K562 (cell line): ENCODE data around the gene FGGY. TPM values are rescaled to one million over a fixed set of nuclear protein-coding genes. Genes with fewer than 3 reads are reported as not detected.

ENCODE experiments used
- ATAC-seq: fragments of 200-7000 bp; cut with Tn5 transposase; 3 replicates; pipeline ENCODE4 v1.9.1; 2020; ENCODE audit warnings: moderate library complexity
- BruUV-seq: library from RNA; stranded (reverse); fragments of 400-500 nt; replicated peaks from 2 replicates; lab custom pipeline; 2021; lab: Mats Ljungman, UMichigan
- CTCF ChIA-PET: fragments of 300-600 bp; formaldehyde crosslinking; extraction: SDS; loops from one replicate; lab custom pipeline; 2021; ENCODE audit warnings: low intra/inter-chr PET ratio; lab: Yijun Ruan, JAX
- POLR2A ChIA-PET: fragments of 300-600, 350-650 bp; sonication (Branson Sonifier 250); formaldehyde crosslinking; extraction: SDS; loops from one replicate; lab custom pipeline; 2021; ENCODE audit warnings: antibody characterized with exemption, inconsistent platforms; lab: Yijun Ruan, JAX
- DNase-seq, 4 experiments: peaks; one replicate each; pipeline versions ENCODE4 v3.0.0 to v3.0.0-alpha.2; 2011 to 2018; ENCODE audit warnings: low spot score in 3 of 4, mixed read lengths in 3 of 4; ENCODE audit errors: extremely low read depth in 1 of 4
- FAIRE-seq: peaks from 2 replicates; lab custom pipeline; 2011; peaks lifted over from hg19 to GRCh38; lab: Jason Lieb, UNC
- H2AFZ ChIP-seq: 2 replicates; pipeline ENCODE4 v1.6.0; 2011; ENCODE audit warnings: low read depth, low read length, control low read depth, inconsistent platforms
- H3K27ac ChIP-seq: fragments of 200-600 bp; 3 replicates; pipeline ENCODE4 v1.8.0; 2011; ENCODE audit warnings: low read depth, mild to moderate bottlenecking, control low read depth, inconsistent platforms, low read length, moderate library complexity, mixed read lengths; ENCODE audit errors: extremely low read depth
- H3K27me3 ChIP-seq, 2 experiments: fragments of 300-600 bp in 1 of 2; 2 replicates in 1 of 2; 3 replicates in 1 of 2; pipeline versions ENCODE4 v1.6.0 to v1.8.0; 2011; ENCODE audit warnings: inconsistent platforms in 2 of 2, low read length in 2 of 2, mild to moderate bottlenecking in 1 of 2, mixed read lengths in 1 of 2, moderate library complexity in 1 of 2; ENCODE audit not compliant: control insufficient read depth in 2 of 2, insufficient read depth in 2 of 2
- H3K36me3 ChIP-seq: fragments of 300-600 bp; 3 replicates; pipeline ENCODE4 v1.8.0; 2011; ENCODE audit warnings: mild to moderate bottlenecking, low read length, inconsistent platforms; ENCODE audit not compliant: control insufficient read depth, insufficient read depth
- H3K4me1 ChIP-seq, 2 experiments: fragments of 200-600 bp in 1 of 2; replicated peaks in 1 of 2; 2 replicates in 1 of 2; 3 replicates in 1 of 2; pipeline versions ENCODE4 v1.5.1 to v1.8.0; 2011; ENCODE audit warnings: inconsistent platforms in 2 of 2, low read length in 2 of 2, mild to moderate bottlenecking in 1 of 2, mixed read lengths in 1 of 2, moderate library complexity in 1 of 2; ENCODE audit not compliant: control insufficient read depth in 2 of 2, insufficient read depth in 2 of 2
- H3K4me2 ChIP-seq: 2 replicates; pipeline ENCODE4 v1.6.1; 2011; ENCODE audit warnings: low read length, control low read depth, inconsistent platforms, mixed read lengths; ENCODE audit not compliant: insufficient read depth
- H3K4me3 ChIP-seq: fragments of 200-600 bp; sonication (generic), shearing (Covaris generic); 2 replicates; pipeline ENCODE4 v1.5.1; 2016; ENCODE audit warnings: control low read depth, inconsistent platforms
- H3K79me2 ChIP-seq: fragments of 200-600 bp; 3 replicates; pipeline ENCODE4 v1.8.0; 2011; ENCODE audit warnings: low read length, inconsistent platforms; ENCODE audit not compliant: control insufficient read depth, insufficient read depth
- H3K9ac ChIP-seq, 2 experiments: 2 replicates each; pipeline versions ENCODE4 v1.6.0 to v1.6.1; 2011; ENCODE audit warnings: low read depth in 2 of 2, low read length in 2 of 2, control low read depth in 1 of 2, inconsistent platforms in 1 of 2, mild to moderate bottlenecking in 1 of 2, mixed read lengths in 1 of 2; ENCODE audit not compliant: insufficient read depth in 1 of 2
- H3K9me1 ChIP-seq: one replicate; pipeline ENCODE4 v1.6.0; 2011; ENCODE audit warnings: inconsistent platforms, mild to moderate bottlenecking, low read length, moderate library complexity; ENCODE audit not compliant: control insufficient read depth, insufficient read depth
- H3K9me3 ChIP-seq: replicated peaks from 2 replicates; pipeline ENCODE4 v1.5.1; 2011; ENCODE audit warnings: low read depth, low read length, inconsistent platforms; ENCODE audit not compliant: control insufficient read depth, insufficient read depth
- H4K20me1 ChIP-seq: replicated peaks from 2 replicates; pipeline ENCODE4 v1.6.1; 2011; ENCODE audit warnings: low read length, inconsistent platforms, mixed read lengths; ENCODE audit not compliant: control insufficient read depth, insufficient read depth
- C11orf30 ChIP-seq: fragments of 450-650 bp; IDR thresholded peaks from 2 replicates; pipeline ENCODE4 v1.6.1; 2016; ENCODE audit warnings: low read depth, mild to moderate bottlenecking
- CBFB ChIP-seq: sonication (generic); formaldehyde crosslinking; IDR thresholded peaks from 2 replicates; pipeline ENCODE4 v1.4.0; 2020; ENCODE audit warnings: mild to moderate bottlenecking, missing genetic modification reagents
- CEBPB ChIP-seq: fragments of 450-650 bp; IDR thresholded peaks from 2 replicates; pipeline ENCODE4 v1.6.1; 2016; ENCODE audit warnings: missing genetic modification characterization, missing compliant biosample characterization
- CXXC5 ChIP-seq: fragments of 250-450 bp; sonication (Bioruptor Pico); IDR thresholded peaks from 2 replicates; pipeline ENCODE4 v1.8.0; 2022; ENCODE audit warnings: inconsistent platforms, mild to moderate bottlenecking, moderate library complexity
- DPF2 ChIP-seq: fragments of 450-650 bp; IDR thresholded peaks from 2 replicates; pipeline ENCODE4 v1.6.1; 2016
- ETV1 ChIP-seq: fragments of 450-650 bp; conservative IDR thresholded peaks from 2 replicates; pipeline ENCODE4 v1.6.1; 2016; ENCODE audit warnings: missing genetic modification characterization, control low read depth, low read depth, missing compliant biosample characterization
- GABPA ChIP-seq: fragments of 200-800 bp; sonication (Bioruptor generic); conservative IDR thresholded peaks from 2 replicates; pipeline ENCODE4 v1.6.1; 2016; ENCODE audit warnings: low read depth, missing genetic modification characterization, missing compliant biosample characterization
- GTF2F1 ChIP-seq: IDR thresholded peaks from 2 replicates; pipeline ENCODE4 v1.6.1; 2011; ENCODE audit warnings: low read depth, low read length, improper control_type of control experiment
- MAFG ChIP-seq: fragments of 450-650 bp; conservative IDR thresholded peaks from 2 replicates; pipeline ENCODE4 v1.6.1; 2016; ENCODE audit warnings: missing genetic modification characterization, missing compliant biosample characterization
- MNT ChIP-seq, 2 experiments: fragments of 450-650 bp; conservative IDR thresholded peaks; 2 replicates each; pipeline ENCODE4 v1.6.1; 2017; ENCODE audit warnings: mild to moderate bottlenecking in 2 of 2, moderate library complexity in 2 of 2
- NFE2 ChIP-seq: IDR thresholded peaks from 2 replicates; pipeline ENCODE4 v1.6.1; 2014; ENCODE audit warnings: antibody characterized with exemption, low read depth
- SMAD4 ChIP-seq: fragments of 250-450 bp; sonication (Bioruptor Pico); conservative IDR thresholded peaks from 2 replicates; pipeline ENCODE4 v1.8.0; 2021; ENCODE audit warnings: inconsistent platforms, mild to moderate bottlenecking, moderate library complexity
- SRSF9 ChIP-seq: fragments of 200-400 bp; formaldehyde crosslinking; IDR thresholded peaks from 2 replicates; pipeline ENCODE4 v1.6.1; 2017; ENCODE audit warnings: low read depth, low read length, borderline replicate concordance
- TRIM25 ChIP-seq: fragments of 450-650 bp; IDR thresholded peaks from 2 replicates; pipeline ENCODE4 v1.7.0; 2016; ENCODE audit warnings: borderline replicate concordance
- ZBTB7A ChIP-seq: IDR thresholded peaks from 2 replicates; pipeline ENCODE4 v1.6.1; 2011; ENCODE audit warnings: low read depth, mild to moderate bottlenecking, low read length, moderate library complexity, borderline replicate concordance; ENCODE audit not compliant: control insufficient read depth
- ZNF133 ChIP-seq: fragments of 250-450 bp; sonication (Bioruptor Pico); IDR thresholded peaks from 2 replicates; pipeline ENCODE4 v1.4.0; 2020; ENCODE audit warnings: mild to moderate bottlenecking
- ZNF197 ChIP-seq: fragments of 200-800 bp; sonication (Bioruptor generic); IDR thresholded peaks from 2 replicates; pipeline ENCODE4 v1.6.1; 2016; ENCODE audit warnings: low read depth, missing genetic modification characterization, missing compliant biosample characterization
- ZNF316 ChIP-seq: fragments of 450-650 bp; IDR thresholded peaks from 2 replicates; pipeline ENCODE4 v1.6.1; 2016
- WGBS: fragments of 100-300 bp; shearing (Covaris generic); methylation state at CpG from one replicate; pipeline ENCODE4 v1.1.6; 2016; ENCODE audit warnings: low coverage, mixed read lengths; ENCODE audit not compliant: insufficient coverage; ENCODE audit errors: missing lambda C conversion rate; 5-methylcytosine and 5-hydroxymethylcytosine counted together
- in situ Hi-C: fragments of 300-500 bp; cut with MboI; formaldehyde crosslinking; loops from 4 replicates; pipeline ENCODE4 v1.15.0; 2018; ENCODE audit warnings: inconsistent platforms, mixed read lengths
- intact Hi-C: fragments of 100-400 bp; cut with micrococcal nuclease; formaldehyde crosslinking; loops from 2 replicates; pipeline ENCODE4 v1.14.2; 2022
- polyA plus RNA-seq, 8 experiments: library from polyadenylated mRNA; depleted of rRNA in 4 of 8; stranded (reverse) in 5 of 8; unstranded in 3 of 8; fragments of >200 nt; fragmentation: Nextera tagmentation in 2 of 8; fragmentation: Illumina TruSeq in 1 of 8; extraction: Ambion mirVana in 2 of 8; extraction: Trizol in 1 of 8; gene quantifications; 2 replicates each; pipeline versions ENCODE4 v1.2.1 to v1.2.3, GENCODE V29; 2011 to 2014; ENCODE audit warnings: inconsistent platforms in 1 of 8, missing spikeins in 1 of 8
- total RNA-seq, 7 experiments: library from RNA; depleted of rRNA in 6 of 7; stranded (reverse); fragments of >200 nt in 6 of 7; fragmentation: Illumina TruSeq in 2 of 7; extraction: Trizol in 2 of 7; gene quantifications; 2 replicates each; pipeline versions ENCODE4 v1.2.1 to v1.2.3, GENCODE V29; 2011 to 2021; ENCODE audit warnings: low replicate concordance in 1 of 7
- TF ChIP-seq, protein P1 (sequence below): fragments of 450-650 bp; formaldehyde crosslinking; IDR thresholded peaks from 2 replicates; pipeline ENCODE4 v1.4.0; 2020; ENCODE audit warnings: mild to moderate bottlenecking

The FGGY gene
- total and polyA plus RNA-seq, 9 of the 15 experiments (the other 6 are each of a cell fraction or from before 2014, with no cell fraction given) = 9.7 to 19.2 (median 12.6) TPM

DNA sequence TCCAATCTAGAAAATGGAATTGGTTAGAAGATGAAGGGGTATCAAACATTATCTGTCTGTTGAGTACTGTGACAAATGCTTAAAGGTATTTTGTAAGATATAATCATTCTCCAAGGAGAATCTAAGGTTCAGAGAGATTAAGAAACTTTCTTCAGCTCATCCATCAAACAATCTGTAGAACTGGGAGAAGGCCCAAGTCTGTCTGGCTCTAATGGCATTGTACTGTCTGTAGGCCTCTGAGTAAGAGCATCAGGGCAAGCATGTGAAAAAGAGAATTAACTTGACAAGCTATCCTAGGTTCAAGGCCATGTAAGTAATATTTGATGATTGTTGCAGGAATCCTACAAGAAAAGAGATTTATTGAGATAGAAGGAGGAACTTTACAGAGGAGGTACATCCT, 5.3 kb upstream of the FGGY start (continued):
- TF ChIP-seq CBFB (CRISPR knock-in tag) (no peak), CXXC5 (no peak), GTF2F1 (no peak)

- peaks cover 6 to 22% of the 10 kb centered on the region in 2 experiments; a peak in 4 of 5 replicates for H3K4me1 ChIP-seq
- H3K4me3 ChIP-seq = no peak overlapping the region
- H3K36me3 ChIP-seq = no peaks in the 10 kb centered on the region
- in situ Hi-C loops = no loop called here
- ATAC-seq (no peak), FAIRE-seq (peak; percentile 15), DNase-seq (peak in 1 of 4 experiments; percentile 24)
- H2AFZ ChIP-seq = no peak overlapping the region
- WGBS = 23% methylated on average over 2 of the region's 2 CpGs
- H4K20me1 ChIP-seq = no peaks in the 10 kb centered on the region
- H3K79me2 ChIP-seq = no peaks in the 10 kb centered on the region
- ChIA-PET CTCF (no interaction called here), POLR2A (no interaction called here)
- H3K27me3 ChIP-seq = no peaks in the 10 kb centered on the region
- H3K27ac ChIP-seq = no peak overlapping the region
- no peaks in the 10 kb centered on the region for H3K9me1 ChIP-seq
- no peak overlapping the region for H3K4me2 ChIP-seq
- no peaks in the 10 kb centered on the region for H3K9me3 ChIP-seq
- H3K9ac ChIP-seq = no peak overlapping the region
- BruUV-seq = no TSS peak
- intact Hi-C loops = loop anchor here (10.0 kb wide), 2 partner anchors 228 to 402 kb away; no protein-coding TSS in a partner anchor
- TF ChIP-seq GABPA (tag) (0 out of 2 replicates have a peak, but pooled peaks have one; percentile 40), MAFG (tag) (peak; percentile 79), ZNF316 (peak; percentile 74), NFE2 (peak; percentile 78), ZNF133 (CRISPR knock-in tag) (no peak), DPF2 (0 out of 2 replicates have a peak, but pooled peaks have one; percentile 13), ZBTB7A (no peak), C11orf30 (peak; percentile 67; the same call in 1 of the 2 replicates), SRSF9 (no peak), MNT (conservative IDR thresholded peaks at IDR 0.05) (0 out of 4 replicates have a peak, but pooled peaks of 1 of the 2 experiments have one; percentile 20), ETV1 (tag) (0 out of 2 replicates have a peak, but pooled peaks have one; percentile 25), TRIM25 (no peak), ZNF197 (CRISPR knock-in tag) (no peak), CEBPB (tag) (peak; percentile 94), SMAD4 (CRISPR knock-in tag) (0 out of 2 replicates have a peak, but pooled peaks have one; percentile 17)
- TF ChIP-seq, protein P1, sequence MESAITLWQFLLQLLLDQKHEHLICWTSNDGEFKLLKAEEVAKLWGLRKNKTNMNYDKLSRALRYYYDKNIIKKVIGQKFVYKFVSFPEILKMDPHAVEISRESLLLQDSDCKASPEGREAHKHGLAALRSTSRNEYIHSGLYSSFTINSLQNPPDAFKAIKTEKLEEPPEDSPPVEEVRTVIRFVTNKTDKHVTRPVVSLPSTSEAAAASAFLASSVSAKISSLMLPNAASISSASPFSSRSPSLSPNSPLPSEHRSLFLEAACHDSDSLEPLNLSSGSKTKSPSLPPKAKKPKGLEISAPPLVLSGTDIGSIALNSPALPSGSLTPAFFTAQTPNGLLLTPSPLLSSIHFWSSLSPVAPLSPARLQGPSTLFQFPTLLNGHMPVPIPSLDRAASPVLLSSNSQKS (CRISPR knock-in tag) = no peak
Measured at GRCh38 chr1:59292562-59292961, 4.3 kb upstream of the FGGY start.
